Tibial nerve (tissue), 3 donors: Measurements from ENCODE around the gene SENP1.

ENCODE experiments used
- CTCF ChIP-seq, 5 experiments: fragments of 200-600 bp in 3 of 5; fragments of 450-650 bp in 2 of 5; sonication (generic) in 3 of 5; IDR thresholded peaks; one replicate each; pipeline ENCODE4 v1.5.1; 2016 to 2019; ENCODE audit warnings: antibody characterized with exemption in 5 of 5, mild to moderate bottlenecking in 3 of 5, moderate library complexity in 2 of 5
- POLR2A ChIP-seq, 2 donors: fragments of 450-650 bp; IDR thresholded peaks; one replicate each; pipeline ENCODE4 v1.6.1; 2017; ENCODE audit warnings: antibody characterized with exemption in 2 of 2, mild to moderate bottlenecking in 2 of 2, moderate library complexity in 2 of 2

GRCh38 chr12:48118284-48118871 lies 12.5 kb upstream of the SENP1 start:
- TF ChIP-seq CTCF (IDR thresholded peaks at IDR 0.05): no peak
- no peak for TF ChIP-seq POLR2A (IDR thresholded peaks at IDR 0.05)
